Uterus (tissue), 4 donors: ENCODE measurements around the gene GKN2. TPM values are rescaled to one million over a fixed set of nuclear protein-coding genes. Genes with fewer than 3 reads are reported as not detected.

Source experiments
- DNase-seq, 2 donors: peaks; one replicate each; pipeline ENCODE4 v3.0.0-alpha.2; 2019 to 2020
- H3K27ac ChIP-seq, 2 donors: fragments of 200-600 bp; sonication (generic); 1 replicate in 1 of 2; 2 replicates in 1 of 2; pipeline ENCODE4 v1.5.1; 2016 to 2018
- H3K27me3 ChIP-seq, 2 donors: fragments of 200-600 bp; sonication (generic); one replicate each; pipeline ENCODE4 v1.5.1; 2018 to 2019; ENCODE audit warnings: control low read depth in 1 of 2
- H3K36me3 ChIP-seq, 2 donors: fragments of 200-600 bp; sonication (generic); one replicate each; pipeline ENCODE4 v1.5.1; 2019; ENCODE audit warnings: control low read depth in 1 of 2
- H3K4me1 ChIP-seq, 2 donors: fragments of 200-600 bp; sonication (generic); one replicate each; pipeline ENCODE4 v1.5.1; 2018 to 2019; ENCODE audit warnings: control low read depth in 1 of 2
- H3K4me3 ChIP-seq, 2 donors: fragments of 200-600 bp; sonication (generic); 1 replicate in 1 of 2; 2 replicates in 1 of 2; pipeline ENCODE4 v1.5.1; 2018 to 2019; ENCODE audit warnings: mild to moderate bottlenecking in 1 of 2
- H3K9me3 ChIP-seq, 2 donors: fragments of 200-600 bp; sonication (generic); one replicate each; pipeline ENCODE4 v1.5.1; 2019; ENCODE audit warnings: control low read depth in 1 of 2
- POLR2A ChIP-seq, 2 donors: fragments of 450-650 bp; IDR thresholded peaks; one replicate each; pipeline ENCODE4 v1.6.1; 2016; ENCODE audit warnings: antibody characterized with exemption in 2 of 2, mild to moderate bottlenecking in 1 of 2, moderate library complexity in 1 of 2
- intact Hi-C: fragments of 100-400 bp; cut with DNase I; formaldehyde crosslinking; loops from one replicate; pipeline ENCODE4 v1.15.1; 2023; ENCODE audit warnings: low total_unique reads
- total RNA-seq, 4 donors: library from RNA; depleted of rRNA in 3 of 4; stranded (reverse); fragments of >200 nt in 3 of 4; gene quantifications; one replicate each; pipeline versions ENCODE4 v1.1.0 to v1.2.4, GENCODE V29; 2014 to 2023
- TF ChIP-seq, protein P1 (sequence below), 4 experiments: fragments of 200-600 bp in 2 of 4; fragments of 450-650 bp in 2 of 4; sonication (generic) in 2 of 4; IDR thresholded peaks; one replicate each; pipeline ENCODE4 v1.5.1; 2016 to 2019; ENCODE audit warnings: antibody characterized with exemption in 4 of 4, mild to moderate bottlenecking in 2 of 4, moderate library complexity in 1 of 4
- donor health status: DM: yes; HTN: yes; CAD: no.

Gene GKN2
- total RNA-seq, 4 donors from 2014 or later, result not detected

DNA sequence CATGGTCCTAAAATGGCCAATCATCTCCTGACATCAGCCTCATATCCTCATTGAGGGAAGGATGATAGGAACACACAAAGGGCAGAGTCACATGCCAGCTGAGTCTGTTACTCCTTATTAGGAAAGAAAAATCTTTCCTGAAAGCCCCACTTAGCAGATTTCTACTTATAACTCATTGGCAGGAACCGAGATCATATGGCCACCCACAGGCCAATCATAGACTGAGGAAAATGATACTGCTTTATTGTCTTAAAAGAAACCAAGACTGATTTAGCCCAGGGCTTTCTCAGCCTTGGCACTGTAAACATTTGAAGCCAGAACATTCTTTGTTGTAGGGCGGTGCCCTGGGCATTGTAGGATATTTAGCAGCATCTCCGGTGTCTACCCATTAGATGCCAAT, 18.7 kb downstream of the GKN2 start:
- no peak for TF ChIP-seq POLR2A (IDR thresholded peaks at IDR 0.05)
- no peak overlapping the region for H3K27ac ChIP-seq
- H3K27me3 ChIP-seq, result no peaks in the 10 kb centered on the region
- no peaks in the 10 kb centered on the region for H3K4me1 ChIP-seq
- intact Hi-C loops, result no loop called here
- DNase-seq, result no peak
- no peak overlapping the region for H3K4me3 ChIP-seq
- H3K36me3 ChIP-seq, result no peaks in the 10 kb centered on the region
- H3K9me3 ChIP-seq, result no peaks in the 10 kb centered on the region

DNA sequence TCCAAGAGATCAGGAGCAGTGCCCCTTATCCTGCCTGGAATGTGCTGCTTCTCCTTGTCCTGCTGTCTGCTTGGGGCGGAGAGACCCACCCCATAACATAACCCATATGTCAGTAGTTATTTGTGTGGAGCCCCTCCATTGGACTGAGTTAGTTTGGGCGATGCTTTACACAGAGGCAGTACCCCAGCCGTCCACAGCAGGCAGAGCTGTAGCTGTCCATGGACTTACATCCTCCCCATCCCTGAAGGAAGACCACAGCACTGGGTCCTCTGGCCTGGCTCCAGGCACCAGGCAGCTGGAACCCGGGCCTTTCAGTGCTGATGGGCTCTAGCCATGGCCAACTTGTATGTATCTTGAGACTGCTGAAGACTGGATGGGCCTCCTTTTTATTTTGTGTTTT, 20.3 kb downstream of the GKN2 start:
- Histone ChIP-seq H3K4me1 (no peaks in the 10 kb centered on the region), H3K27ac (no peak overlapping the region), H3K27me3 (no peaks in the 10 kb centered on the region), H3K36me3 (no peaks in the 10 kb centered on the region), H3K9me3 (no peaks in the 10 kb centered on the region), H3K4me3 (no peak overlapping the region)
- DNase-seq, result no peak
- TF ChIP-seq, protein P1, sequence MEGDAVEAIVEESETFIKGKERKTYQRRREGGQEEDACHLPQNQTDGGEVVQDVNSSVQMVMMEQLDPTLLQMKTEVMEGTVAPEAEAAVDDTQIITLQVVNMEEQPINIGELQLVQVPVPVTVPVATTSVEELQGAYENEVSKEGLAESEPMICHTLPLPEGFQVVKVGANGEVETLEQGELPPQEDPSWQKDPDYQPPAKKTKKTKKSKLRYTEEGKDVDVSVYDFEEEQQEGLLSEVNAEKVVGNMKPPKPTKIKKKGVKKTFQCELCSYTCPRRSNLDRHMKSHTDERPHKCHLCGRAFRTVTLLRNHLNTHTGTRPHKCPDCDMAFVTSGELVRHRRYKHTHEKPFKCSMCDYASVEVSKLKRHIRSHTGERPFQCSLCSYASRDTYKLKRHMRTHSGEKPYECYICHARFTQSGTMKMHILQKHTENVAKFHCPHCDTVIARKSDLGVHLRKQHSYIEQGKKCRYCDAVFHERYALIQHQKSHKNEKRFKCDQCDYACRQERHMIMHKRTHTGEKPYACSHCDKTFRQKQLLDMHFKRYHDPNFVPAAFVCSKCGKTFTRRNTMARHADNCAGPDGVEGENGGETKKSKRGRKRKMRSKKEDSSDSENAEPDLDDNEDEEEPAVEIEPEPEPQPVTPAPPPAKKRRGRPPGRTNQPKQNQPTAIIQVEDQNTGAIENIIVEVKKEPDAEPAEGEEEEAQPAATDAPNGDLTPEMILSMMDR (IDR thresholded peaks at IDR 0.05), result no peak
- TF ChIP-seq POLR2A (IDR thresholded peaks at IDR 0.05), result no peak
- intact Hi-C loops, result no loop called here

DNA sequence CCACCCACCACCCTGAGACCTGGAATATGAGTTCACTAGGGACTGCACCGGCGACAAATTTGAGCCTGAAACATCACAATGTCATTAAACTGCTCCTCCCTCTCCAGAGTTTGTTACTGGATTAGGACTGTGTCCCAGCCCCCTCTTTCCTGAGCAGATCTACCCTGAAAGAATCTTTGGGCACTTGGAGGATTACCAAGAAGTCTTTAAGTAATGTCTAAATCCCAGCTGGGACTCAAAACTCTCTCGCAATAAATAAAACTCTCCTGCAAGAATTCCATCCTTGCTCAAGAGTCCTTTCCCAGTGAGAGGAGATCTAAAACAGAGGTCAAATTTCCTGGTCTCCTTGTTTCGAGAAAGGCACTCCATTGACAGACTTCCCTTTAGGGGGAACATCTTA, 20.9 kb downstream of the GKN2 start:
- no peak overlapping the region for H3K4me3 ChIP-seq
- H3K27me3 ChIP-seq, result no peaks in the 10 kb centered on the region
- H3K4me1 ChIP-seq, result no peaks in the 10 kb centered on the region
- TF ChIP-seq, protein P1 (IDR thresholded peaks at IDR 0.05), result no peak
- TF ChIP-seq POLR2A (IDR thresholded peaks at IDR 0.05), result no peak
- H3K9me3 ChIP-seq, result no peaks in the 10 kb centered on the region
- intact Hi-C loops, result no loop called here
- no peaks in the 10 kb centered on the region for H3K36me3 ChIP-seq
- no peak overlapping the region for H3K27ac ChIP-seq
- no peak for DNase-seq

DNA sequence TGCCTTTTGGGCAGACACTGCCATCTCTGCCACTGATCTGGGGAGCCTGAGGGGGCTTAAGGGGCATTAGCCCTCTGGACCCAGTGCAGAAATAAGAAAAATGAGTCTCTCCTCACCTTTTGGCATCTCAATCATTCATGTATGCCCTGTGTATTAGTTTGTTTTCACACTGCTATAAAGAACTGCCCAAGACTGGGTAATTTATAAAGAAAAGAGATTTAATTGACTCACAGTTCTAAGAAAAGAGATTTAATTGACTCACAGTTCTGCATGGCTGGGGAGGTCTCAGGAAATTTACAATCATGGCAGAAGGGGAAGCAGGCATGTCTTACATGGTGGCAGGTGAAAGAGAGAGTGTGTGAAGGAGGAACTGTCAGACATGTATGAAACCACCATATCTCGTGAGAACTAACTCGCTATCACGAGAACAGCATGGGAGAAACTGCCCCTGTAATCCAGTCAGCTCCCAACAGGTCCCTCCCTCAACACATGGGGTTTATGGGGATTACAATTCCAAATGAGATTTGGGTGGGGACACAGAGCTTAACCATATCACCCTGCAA, 21.5 kb downstream of the GKN2 start:
- H3K27ac ChIP-seq, result no peak overlapping the region
- no peaks in the 10 kb centered on the region for H3K27me3 ChIP-seq
- TF ChIP-seq, protein P1 (IDR thresholded peaks at IDR 0.05), result no peak
- no peak for TF ChIP-seq POLR2A (IDR thresholded peaks at IDR 0.05)
- H3K36me3 ChIP-seq, result no peaks in the 10 kb centered on the region
- H3K4me1 ChIP-seq, result no peaks in the 10 kb centered on the region
- H3K9me3 ChIP-seq, result no peaks in the 10 kb centered on the region
- no peak overlapping the region for H3K4me3 ChIP-seq
- intact Hi-C loops, result no loop called here
- DNase-seq, result no peak

DNA sequence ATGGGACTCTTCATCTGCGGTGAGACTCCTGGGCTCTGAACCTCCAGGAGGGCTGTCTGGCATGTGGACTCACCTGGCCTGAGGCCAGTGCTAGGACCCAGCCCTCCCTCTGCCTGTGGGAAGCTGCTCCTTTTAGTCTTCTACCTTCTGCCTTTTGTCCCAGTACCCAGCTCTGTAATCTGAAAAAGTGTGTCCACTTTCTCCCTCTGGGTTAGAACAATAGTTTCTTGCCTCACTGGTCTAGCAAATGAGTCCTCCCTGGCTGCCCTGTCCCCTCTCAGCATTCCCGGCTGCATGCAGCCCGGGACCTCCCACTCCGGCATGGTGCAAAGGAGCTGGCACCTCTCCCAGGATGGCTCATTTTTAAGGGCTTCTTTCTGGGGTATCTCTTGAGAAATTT, 25.9 kb downstream of the GKN2 start:
- H3K27me3 ChIP-seq, result no peaks in the 10 kb centered on the region
- no peaks in the 10 kb centered on the region for H3K4me1 ChIP-seq
- H3K4me3 ChIP-seq, result no peak overlapping the region
- DNase-seq, result no peak
- H3K27ac ChIP-seq, result no peak overlapping the region
- no peaks in the 10 kb centered on the region for H3K36me3 ChIP-seq
- no peak for TF ChIP-seq POLR2A (IDR thresholded peaks at IDR 0.05)
- TF ChIP-seq, protein P1 (IDR thresholded peaks at IDR 0.05), result no peak
- intact Hi-C loops, result loop anchor here (5.0 kb wide), 1 partner anchor 174 kb away; no protein-coding TSS in a partner anchor
- H3K9me3 ChIP-seq, result no peaks in the 10 kb centered on the region
